Loucy (cell line): ENCODE results near the gene SLC12A2.

Experiments used
- H2AFZ ChIP-seq: fragments of 200-600 bp; sonication (generic); 2 replicates; pipeline ENCODE4 v1.6.0; 2016; ENCODE audit warnings: antibody characterized with exemption, mild to moderate bottlenecking, low read length, moderate library complexity
- H3F3A ChIP-seq: fragments of 200-600 bp; 2 replicates; pipeline ENCODE4 v1.6.0; 2016; ENCODE audit warnings: antibody characterized with exemption, low read depth, mild to moderate bottlenecking
- H3K27me3 ChIP-seq: fragments of 200-600 bp; sonication (generic); 2 replicates; pipeline ENCODE4 v1.6.1; 2014; ENCODE audit warnings: low read length, mild to moderate bottlenecking; ENCODE audit not compliant: insufficient read depth, poor library complexity, severe bottlenecking
- H3K36me3 ChIP-seq: fragments of 200-600 bp; sonication (generic); 2 replicates; pipeline ENCODE4 v1.6.1; 2016; ENCODE audit warnings: low read length; ENCODE audit not compliant: insufficient read depth
- H3K4me1 ChIP-seq: fragments of 200-600 bp; sonication (generic); 2 replicates; pipeline ENCODE4 v1.5.1; 2014; ENCODE audit warnings: low read length, mild to moderate bottlenecking; ENCODE audit not compliant: insufficient read depth, poor library complexity, severe bottlenecking
- H3K4me2 ChIP-seq: fragments of 200-600 bp; sonication (generic); 2 replicates; pipeline ENCODE4 v1.6.0; 2014; ENCODE audit warnings: antibody characterized with exemption, low read length, low read depth, mild to moderate bottlenecking; ENCODE audit not compliant: poor library complexity, severe bottlenecking
- H3K4me3 ChIP-seq: fragments of 200-600 bp; sonication (generic); 2 replicates; pipeline ENCODE4 v1.5.1; 2014; ENCODE audit warnings: low read length, mild to moderate bottlenecking, mixed read lengths; ENCODE audit not compliant: poor library complexity, severe bottlenecking
- H3K79me2 ChIP-seq: fragments of 200-600 bp; sonication (generic); 2 replicates; pipeline ENCODE4 v1.6.1; 2014; ENCODE audit warnings: low read length; ENCODE audit not compliant: insufficient read depth
- H3K9ac ChIP-seq: fragments of 200-600 bp; sonication (generic); 2 replicates; pipeline ENCODE4 v1.6.0; 2014; ENCODE audit warnings: mild to moderate bottlenecking, low read depth, low read length, moderate library complexity; ENCODE audit not compliant: poor library complexity, severe bottlenecking
- H3K9me2 ChIP-seq: fragments of 200-600 bp; sonication (generic); replicated peaks from 2 replicates; pipeline ENCODE4 v1.6.1; 2016; ENCODE audit warnings: low read depth, low read length, mixed read lengths
- H3K9me3 ChIP-seq: fragments of 200-600 bp; sonication (generic); 2 replicates; pipeline ENCODE4 v1.6.1; 2014; ENCODE audit warnings: mild to moderate bottlenecking, antibody characterized with exemption, low read length, low read depth; ENCODE audit not compliant: insufficient read depth
- H4K20me1 ChIP-seq: fragments of 200-600 bp; sonication (generic); 2 replicates; pipeline ENCODE4 v1.6.0; 2014; ENCODE audit warnings: antibody characterized with exemption, low read length, mild to moderate bottlenecking; ENCODE audit not compliant: insufficient read depth, poor library complexity, severe bottlenecking
- EZH2phosphoT487 ChIP-seq: fragments of 200-600 bp; IDR thresholded peaks from 2 replicates; pipeline ENCODE4 v1.6.1; 2018; ENCODE audit warnings: antibody characterized with exemption, mild to moderate bottlenecking, moderate library complexity, borderline replicate concordance
- TF ChIP-seq, protein P1 (sequence below): fragments of 200-600 bp; sonication (generic); conservative IDR thresholded peaks from 2 replicates; pipeline ENCODE4 v1.5.1; 2014; ENCODE audit warnings: mild to moderate bottlenecking, antibody characterized with exemption, low read length

The SLC12A2 gene

DNA sequence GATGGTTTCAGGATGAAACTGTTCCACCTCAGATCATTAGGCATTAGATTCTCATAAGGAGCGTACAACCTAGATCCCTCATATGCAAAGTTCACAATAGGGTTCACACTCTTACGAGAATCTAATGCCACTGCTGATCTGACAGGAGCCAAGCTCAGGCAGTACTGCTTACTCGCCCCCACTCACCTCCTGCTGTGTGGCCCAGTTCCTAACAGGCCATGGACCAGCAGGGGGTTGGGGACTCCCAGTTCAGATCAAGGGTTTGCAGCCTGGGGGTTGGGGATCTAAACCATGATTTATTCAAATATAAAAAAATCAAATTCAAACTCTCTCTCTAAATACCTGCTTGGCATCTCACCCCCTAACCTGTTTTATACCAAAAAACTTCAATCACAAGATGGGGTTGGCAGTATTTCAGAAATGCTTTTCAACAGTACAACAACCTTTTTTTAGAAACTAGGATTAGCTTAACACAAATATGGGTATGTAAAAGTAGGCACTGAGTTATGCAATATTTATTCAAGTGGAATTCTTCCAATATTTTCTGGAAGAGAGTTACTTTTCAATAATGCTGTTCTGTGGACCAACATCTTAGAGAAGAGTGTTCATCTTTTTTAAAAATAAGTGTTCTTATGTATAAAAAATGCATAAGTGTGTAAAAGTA lies 30.1 kb upstream of the SLC12A2 start:
- H3K4me2 ChIP-seq = no peak overlapping the region
- H3K4me3 ChIP-seq = no peak overlapping the region
- H3K4me1 ChIP-seq = no peaks in the 10 kb centered on the region
- H3K79me2 ChIP-seq = no peaks in the 10 kb centered on the region
- H3F3A ChIP-seq = no peaks in the 10 kb centered on the region
- no peaks in the 10 kb centered on the region for H4K20me1 ChIP-seq
- no peaks in the 10 kb centered on the region for H3K27me3 ChIP-seq
- no peak for TF ChIP-seq EZH2phosphoT487
- TF ChIP-seq, protein P1, sequence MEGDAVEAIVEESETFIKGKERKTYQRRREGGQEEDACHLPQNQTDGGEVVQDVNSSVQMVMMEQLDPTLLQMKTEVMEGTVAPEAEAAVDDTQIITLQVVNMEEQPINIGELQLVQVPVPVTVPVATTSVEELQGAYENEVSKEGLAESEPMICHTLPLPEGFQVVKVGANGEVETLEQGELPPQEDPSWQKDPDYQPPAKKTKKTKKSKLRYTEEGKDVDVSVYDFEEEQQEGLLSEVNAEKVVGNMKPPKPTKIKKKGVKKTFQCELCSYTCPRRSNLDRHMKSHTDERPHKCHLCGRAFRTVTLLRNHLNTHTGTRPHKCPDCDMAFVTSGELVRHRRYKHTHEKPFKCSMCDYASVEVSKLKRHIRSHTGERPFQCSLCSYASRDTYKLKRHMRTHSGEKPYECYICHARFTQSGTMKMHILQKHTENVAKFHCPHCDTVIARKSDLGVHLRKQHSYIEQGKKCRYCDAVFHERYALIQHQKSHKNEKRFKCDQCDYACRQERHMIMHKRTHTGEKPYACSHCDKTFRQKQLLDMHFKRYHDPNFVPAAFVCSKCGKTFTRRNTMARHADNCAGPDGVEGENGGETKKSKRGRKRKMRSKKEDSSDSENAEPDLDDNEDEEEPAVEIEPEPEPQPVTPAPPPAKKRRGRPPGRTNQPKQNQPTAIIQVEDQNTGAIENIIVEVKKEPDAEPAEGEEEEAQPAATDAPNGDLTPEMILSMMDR = no peak
- no peak overlapping the region for H2AFZ ChIP-seq
- H3K36me3 ChIP-seq = no peaks in the 10 kb centered on the region
- H3K9me3 ChIP-seq = no peaks in the 10 kb centered on the region
- no peaks in the 10 kb centered on the region for H3K9me2 ChIP-seq
- no peak overlapping the region for H3K9ac ChIP-seq

DNA sequence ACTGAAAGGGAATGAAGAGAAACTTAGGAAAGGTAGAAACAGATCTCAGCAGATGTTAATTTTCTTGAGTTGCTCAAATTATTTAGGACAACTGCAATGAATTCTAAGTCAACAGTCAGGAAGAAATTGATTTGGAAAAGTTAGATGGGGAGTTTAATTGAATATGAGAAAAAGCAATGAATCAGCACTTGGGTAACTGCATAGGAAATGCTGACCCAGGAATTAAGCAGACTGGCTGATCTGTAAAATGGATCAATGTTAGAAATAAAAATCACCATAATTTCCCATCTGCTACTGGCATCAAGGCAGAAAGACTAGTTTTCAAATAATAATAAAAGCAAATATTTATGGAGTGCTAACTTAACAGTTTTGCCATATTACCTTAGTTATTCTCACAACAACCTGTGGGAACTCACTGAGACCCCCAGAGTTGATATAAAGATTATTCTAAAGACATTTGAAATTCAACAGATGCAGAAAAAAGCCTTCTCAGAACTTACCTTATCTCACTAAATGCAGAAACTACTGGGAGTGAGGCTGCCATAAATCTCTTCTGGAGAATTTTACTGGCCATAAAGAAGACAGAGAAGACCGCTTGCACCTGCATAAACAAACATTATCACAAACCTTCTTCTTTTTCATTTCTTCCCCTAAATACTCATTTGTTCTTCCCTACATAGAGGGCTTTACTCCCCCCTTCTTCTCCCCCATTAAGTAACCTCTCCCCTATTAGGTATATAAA lies 22.8 kb upstream of the SLC12A2 start:
- TF ChIP-seq EZH2phosphoT487 = no peak
- TF ChIP-seq, protein P1 = no peak
- H3K36me3 ChIP-seq = no peaks in the 10 kb centered on the region

DNA sequence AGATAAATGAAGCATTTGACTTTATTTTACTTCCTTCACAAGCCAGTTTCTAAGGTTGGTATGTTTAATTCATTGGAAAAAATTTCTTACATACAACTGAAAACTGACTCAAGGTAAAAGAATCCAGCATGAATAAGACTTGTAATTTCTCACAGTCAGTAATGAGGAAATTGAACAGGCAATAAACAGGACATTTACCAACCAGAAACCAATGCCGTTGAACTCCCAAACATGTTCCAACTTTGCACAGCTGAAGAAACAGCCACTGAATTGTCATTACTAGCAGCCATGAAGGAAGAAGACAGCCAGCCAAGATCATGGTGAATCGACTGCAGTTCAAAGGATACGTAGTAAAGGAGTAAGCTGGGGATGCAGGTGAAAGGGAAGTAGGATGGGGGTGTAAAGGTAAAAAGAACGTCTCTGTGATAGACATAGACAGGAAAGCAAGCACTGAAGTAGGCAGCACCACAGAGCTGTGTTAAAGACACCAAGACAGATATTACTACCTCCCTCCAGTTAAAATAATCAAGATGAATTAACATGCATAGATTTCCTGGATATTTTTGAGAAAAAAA lies 21.3 kb upstream of the SLC12A2 start:
- no peaks in the 10 kb centered on the region for H3K4me1 ChIP-seq
- H4K20me1 ChIP-seq = no peaks in the 10 kb centered on the region
- no peak overlapping the region for H2AFZ ChIP-seq
- H3K79me2 ChIP-seq = no peaks in the 10 kb centered on the region
- H3K4me2 ChIP-seq = no peak overlapping the region
- H3K36me3 ChIP-seq = no peaks in the 10 kb centered on the region
- no peaks in the 10 kb centered on the region for H3K9me2 ChIP-seq
- H3K4me3 ChIP-seq = no peak overlapping the region
- H3K9ac ChIP-seq = no peak overlapping the region
- H3F3A ChIP-seq = no peaks in the 10 kb centered on the region
- no peaks in the 10 kb centered on the region for H3K27me3 ChIP-seq
- H3K9me3 ChIP-seq = no peaks in the 10 kb centered on the region
- TF ChIP-seq, protein P1 = no peak
- TF ChIP-seq EZH2phosphoT487 = no peak

More for the DNA sequence above, 22.8 kb upstream of the SLC12A2 start:
- Histone ChIP-seq H3K79me2 (no peaks in the 10 kb centered on the region), H3K27me3 (no peaks in the 10 kb centered on the region), H2AFZ (no peak overlapping the region), H3K4me1 (no peaks in the 10 kb centered on the region), H3K9me3 (no peaks in the 10 kb centered on the region), H3F3A (no peaks in the 10 kb centered on the region), H4K20me1 (no peaks in the 10 kb centered on the region), H3K4me2 (no peak overlapping the region), H3K9ac (no peak overlapping the region), H3K9me2 (no peaks in the 10 kb centered on the region), H3K4me3 (no peak overlapping the region)
